Thyroid gland (tissue), 4 donors: ENCODE data around the gene SLC22A9. TPM values are rescaled to one million over a fixed set of nuclear protein-coding genes. Genes with fewer than 3 reads are reported as not detected.

ENCODE experiments used
- DNase-seq, 2 donors: peaks; one replicate each; pipeline ENCODE4 v3.0.0-alpha.2; 2019
- H3K27ac ChIP-seq, 3 donors: fragments of 200-600 bp; sonication (generic); 1 replicate in 2 of 3; 2 replicates in 1 of 3; pipeline ENCODE4 v1.5.1; 2016 to 2019; ENCODE audit warnings: mild to moderate bottlenecking in 1 of 3, moderate library complexity in 1 of 3
- H3K27me3 ChIP-seq: fragments of 200-600 bp; sonication (generic); one replicate; pipeline ENCODE4 v1.5.1; 2019
- H3K36me3 ChIP-seq, 2 donors: fragments of 200-600 bp; sonication (generic); one replicate each; pipeline ENCODE4 v1.5.1; 2016 to 2019
- H3K4me1 ChIP-seq, 2 donors: fragments of 200-600 bp; sonication (generic); one replicate each; pipeline ENCODE4 v1.5.1; 2017 to 2019
- H3K4me3 ChIP-seq, 3 donors: fragments of 200-600 bp; sonication (generic); replicated peaks in 1 of 3; 1 replicate in 2 of 3; 2 replicates in 1 of 3; pipeline ENCODE4 v1.5.1; 2016; ENCODE audit warnings: mild to moderate bottlenecking in 1 of 3
- H3K9me3 ChIP-seq: fragments of 200-600 bp; sonication (generic); one replicate; pipeline ENCODE4 v1.5.1; 2017
- POLR2A ChIP-seq, 2 donors: fragments of 450-650 bp; IDR thresholded peaks; one replicate each; pipeline ENCODE4 v1.6.1; 2017; ENCODE audit warnings: antibody characterized with exemption in 2 of 2, mild to moderate bottlenecking in 2 of 2, moderate library complexity in 1 of 2
- WGBS, 2 donors: methylation state at CpG; one replicate each; pipeline ENCODE4 v1.1.5; 2017; 5-methylcytosine and 5-hydroxymethylcytosine counted together
- intact Hi-C: fragments of 100-400 bp; cut with DNase I; formaldehyde crosslinking; loops from one replicate; pipeline ENCODE4 v1.15.1; 2023
- total RNA-seq, 4 donors: library from RNA; depleted of rRNA; stranded (reverse); fragments of >200 nt; gene quantifications; one replicate each; pipeline ENCODE4 v1.2.3, GENCODE V29; 2016
- TF ChIP-seq, protein P1 (sequence below), 6 experiments: fragments of 200-600 bp in 3 of 6; fragments of 450-650 bp in 3 of 6; sonication (generic) in 3 of 6; IDR thresholded peaks; one replicate each; pipeline ENCODE4 v1.5.1; 2016 to 2019; ENCODE audit warnings: antibody characterized with exemption in 6 of 6, mild to moderate bottlenecking in 2 of 6, inconsistent platforms in 1 of 6, moderate library complexity in 1 of 6

SLC22A9 gene
- total RNA-seq, 4 donors from 2014 or later, result not detected

GRCh38 chr11:63380130-63380529, 10.5 kb downstream of the SLC22A9 start:
- H3K36me3 ChIP-seq, result no peaks in the 10 kb centered on the region
- no peak for DNase-seq
- H3K27ac ChIP-seq, result no peak overlapping the region
- TF ChIP-seq, protein P1, sequence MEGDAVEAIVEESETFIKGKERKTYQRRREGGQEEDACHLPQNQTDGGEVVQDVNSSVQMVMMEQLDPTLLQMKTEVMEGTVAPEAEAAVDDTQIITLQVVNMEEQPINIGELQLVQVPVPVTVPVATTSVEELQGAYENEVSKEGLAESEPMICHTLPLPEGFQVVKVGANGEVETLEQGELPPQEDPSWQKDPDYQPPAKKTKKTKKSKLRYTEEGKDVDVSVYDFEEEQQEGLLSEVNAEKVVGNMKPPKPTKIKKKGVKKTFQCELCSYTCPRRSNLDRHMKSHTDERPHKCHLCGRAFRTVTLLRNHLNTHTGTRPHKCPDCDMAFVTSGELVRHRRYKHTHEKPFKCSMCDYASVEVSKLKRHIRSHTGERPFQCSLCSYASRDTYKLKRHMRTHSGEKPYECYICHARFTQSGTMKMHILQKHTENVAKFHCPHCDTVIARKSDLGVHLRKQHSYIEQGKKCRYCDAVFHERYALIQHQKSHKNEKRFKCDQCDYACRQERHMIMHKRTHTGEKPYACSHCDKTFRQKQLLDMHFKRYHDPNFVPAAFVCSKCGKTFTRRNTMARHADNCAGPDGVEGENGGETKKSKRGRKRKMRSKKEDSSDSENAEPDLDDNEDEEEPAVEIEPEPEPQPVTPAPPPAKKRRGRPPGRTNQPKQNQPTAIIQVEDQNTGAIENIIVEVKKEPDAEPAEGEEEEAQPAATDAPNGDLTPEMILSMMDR (IDR thresholded peaks at IDR 0.05), result no peak
- no peak for TF ChIP-seq POLR2A (IDR thresholded peaks at IDR 0.05)
- H3K27me3 ChIP-seq, result no peaks in the 10 kb centered on the region
- intact Hi-C loops, result no loop called here
- H3K9me3 ChIP-seq, result no peaks in the 10 kb centered on the region
- WGBS, 2 donors, result 65 to 78% methylated on average over 2 of the region's 2 CpGs
- no peaks in the 10 kb centered on the region for H3K4me1 ChIP-seq
- no peak overlapping the region for H3K4me3 ChIP-seq

DNA sequence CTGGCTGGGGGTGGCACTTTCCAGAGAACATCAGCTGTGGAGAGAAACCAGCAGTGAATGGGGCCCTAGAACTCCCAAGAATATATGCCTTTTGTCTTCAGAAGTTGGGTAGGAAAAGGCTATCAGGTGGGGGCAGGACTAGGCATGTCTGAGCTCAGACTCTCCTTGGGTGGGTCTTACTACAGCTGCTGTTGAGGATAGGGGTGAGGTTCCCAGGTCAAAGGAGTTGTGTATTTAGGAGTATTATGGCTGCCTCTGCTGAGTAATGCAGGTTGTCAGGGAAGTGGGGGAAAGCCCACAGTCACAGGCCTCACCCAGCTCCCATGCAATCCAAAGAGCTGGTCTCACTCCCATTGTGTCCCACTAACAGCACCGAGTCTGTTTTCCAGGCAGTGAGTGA, 26.1 kb downstream of the SLC22A9 start:
- TF ChIP-seq POLR2A (IDR thresholded peaks at IDR 0.05), result no peak
- TF ChIP-seq, protein P1 (IDR thresholded peaks at IDR 0.05), result no peak
- Histone ChIP-seq H3K36me3 (no peaks in the 10 kb centered on the region), H3K27ac (no peak overlapping the region), H3K4me3 (no peak overlapping the region), H3K9me3 (no peaks in the 10 kb centered on the region), H3K27me3 (no peaks in the 10 kb centered on the region), H3K4me1 (no peaks in the 10 kb centered on the region)
- DNase-seq, result no peak
- 64 to 79% methylated on average over 1 of the region's 1 CpG for WGBS, 2 donors
- intact Hi-C loops, result no loop called here

GRCh38 chr11:63404161-63404935, 34.8 kb downstream of the SLC22A9 start:
- Histone ChIP-seq H3K4me3 (no peak overlapping the region), H3K9me3 (no peaks in the 10 kb centered on the region), H3K27me3 (no peaks in the 10 kb centered on the region), H3K4me1 (no peaks in the 10 kb centered on the region), H3K36me3 (no peaks in the 10 kb centered on the region), H3K27ac (no peak overlapping the region)
- 78 to 81% methylated on average over 5 of the region's 5 CpGs for WGBS, 2 donors
- intact Hi-C loops, result no loop called here
- no peak for DNase-seq
- no peak for TF ChIP-seq POLR2A (IDR thresholded peaks at IDR 0.05)

DNA sequence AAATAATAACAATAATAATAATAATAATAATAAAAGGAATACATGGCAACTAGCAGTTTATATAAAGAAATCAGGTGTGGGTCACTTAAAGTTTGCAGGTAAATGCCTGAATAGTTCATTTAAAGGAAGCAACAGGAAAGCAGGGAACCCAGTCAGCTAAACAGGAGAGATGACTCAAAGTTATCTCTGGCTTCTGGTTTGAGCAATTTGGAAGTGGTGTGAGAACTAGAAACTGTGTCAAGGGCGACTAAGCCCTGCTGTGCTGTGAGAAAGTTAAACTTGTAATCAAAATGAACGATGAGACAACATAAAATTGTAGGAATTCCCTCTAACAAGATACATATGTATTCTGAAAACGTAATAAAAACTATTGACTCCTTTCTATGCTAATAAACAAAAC, 35.5 kb downstream of the SLC22A9 start:
- no peak for DNase-seq
- WGBS, 2 donors, result 72 to 73% methylated on average over 3 of the region's 3 CpGs
- TF ChIP-seq, protein P1 (IDR thresholded peaks at IDR 0.05), result no peak
- no peak for TF ChIP-seq POLR2A (IDR thresholded peaks at IDR 0.05)
- H3K27me3 ChIP-seq, result no peaks in the 10 kb centered on the region
- H3K4me3 ChIP-seq, result no peak overlapping the region
- H3K9me3 ChIP-seq, result no peaks in the 10 kb centered on the region
- intact Hi-C loops, result no loop called here
- no peaks in the 10 kb centered on the region for H3K4me1 ChIP-seq
- H3K36me3 ChIP-seq, result no peaks in the 10 kb centered on the region
- no peak overlapping the region for H3K27ac ChIP-seq

GRCh38 chr11:63406458-63406857, 36.9 kb downstream of the SLC22A9 start:
- DNase-seq, result no peak
- H3K9me3 ChIP-seq, result no peaks in the 10 kb centered on the region
- H3K27me3 ChIP-seq, result no peaks in the 10 kb centered on the region
- no peaks in the 10 kb centered on the region for H3K36me3 ChIP-seq
- H3K4me1 ChIP-seq, result no peaks in the 10 kb centered on the region
- TF ChIP-seq, protein P1 (IDR thresholded peaks at IDR 0.05), result no peak
- no peak for TF ChIP-seq POLR2A (IDR thresholded peaks at IDR 0.05)
- H3K27ac ChIP-seq, result no peak overlapping the region
- WGBS, 2 donors, result 81 to 90% methylated on average over 2 of the region's 2 CpGs
- intact Hi-C loops, result no loop called here
- no peak overlapping the region for H3K4me3 ChIP-seq
